ENCODE data around the gene POR. TPM values are rescaled to one million over a fixed set of nuclear protein-coding genes. Genes with fewer than 3 reads are reported as not detected.

POR gene
- total RNA-seq, 1 experiment from 2014 or later: 162 TPM

- Mint-ChIP-seq H3K9me3 (ENCODE audit: unreplicated experiment) (no peaks in the 10 kb centered on the region), H3K27me3 (ENCODE audit: insufficient read depth, unreplicated experiment) (no peaks in the 10 kb centered on the region), H3K4me1 (ENCODE audit: low read depth, unreplicated experiment) (peaks cover 6% of the 10 kb centered on the region), H3K36me3 (ENCODE audit: insufficient read depth, unreplicated experiment) (peaks cover 47% of the 10 kb centered on the region), H3K4me3 (ENCODE audit: unreplicated experiment) (no peak overlapping the region), H3K27ac (ENCODE audit: unreplicated experiment) (no peak overlapping the region)
- Histone ChIP-seq H3K4me3 (ENCODE audit: low read depth, low read length) (no peak overlapping the region), H3K36me3 (ENCODE audit: control insufficient read depth, insufficient read depth, low read length) (peaks cover 8% of the 10 kb centered on the region), H3K27me3 (replicated peaks; ENCODE audit: control insufficient read depth, insufficient read depth, low read length) (no peaks in the 10 kb centered on the region), H3K9me3 (0 out of 2 replicates have a peak, but pooled peaks cover 9% of the 10 kb centered on the region), H3K4me1 (peaks cover 16% of the 10 kb centered on the region)
- POLR2A ChIA-PET: interaction anchor here (0.6 kb wide), 1 partner anchor 44 kb away, joined by 3 read pairs; no protein-coding TSS in a partner anchor
- DNase-seq: peak in 1 of 2 experiments; percentile 47
- BruUV-seq (replicated peaks): no TSS peak
- no peak for TF ChIP-seq CTCF (IDR thresholded peaks at IDR 0.05; ENCODE audit: insufficient read depth in 1 of 2, low read depth in 1 of 2, low read length in 1 of 2, severe bottlenecking in 1 of 2, unreplicated experiment in 1 of 2)
- CTCF ChIA-PET: no interaction called here
- intact Hi-C loops (cut with micrococcal nuclease; ENCODE audit: unreplicated experiment): no loop called here
Measured at GRCh38 chr7:75951506-75951905, 36.6 kb downstream of the POR start.

GRCh38 chr7:75953431-75953830 lies 38.5 kb downstream of the POR start:
- Mint-ChIP-seq H3K36me3 (ENCODE audit: insufficient read depth, unreplicated experiment) (peaks cover 58% of the 10 kb centered on the region), H3K4me1 (ENCODE audit: low read depth, unreplicated experiment) (peaks cover 16% of the 10 kb centered on the region), H3K27me3 (ENCODE audit: insufficient read depth, unreplicated experiment) (no peaks in the 10 kb centered on the region), H3K4me3 (ENCODE audit: unreplicated experiment) (no peak overlapping the region), H3K9me3 (ENCODE audit: unreplicated experiment) (no peaks in the 10 kb centered on the region), H3K27ac (ENCODE audit: unreplicated experiment) (no peak overlapping the region)
- no TSS peak for BruUV-seq (replicated peaks)
- Histone ChIP-seq H3K27me3 (replicated peaks; ENCODE audit: control insufficient read depth, insufficient read depth, low read length) (no peaks in the 10 kb centered on the region), H3K9me3 (0 out of 2 replicates have a peak, but pooled peaks cover 9% of the 10 kb centered on the region), H3K36me3 (ENCODE audit: control insufficient read depth, insufficient read depth, low read length) (peaks cover 9% of the 10 kb centered on the region), H3K4me3 (ENCODE audit: low read depth, low read length) (no peak overlapping the region), H3K4me1 (peaks cover 35% of the 10 kb centered on the region)
- intact Hi-C loops (cut with micrococcal nuclease; ENCODE audit: unreplicated experiment): no loop called here
- no peak for DNase-seq
- TF ChIP-seq CTCF (IDR thresholded peaks at IDR 0.05; ENCODE audit: insufficient read depth in 1 of 2, low read depth in 1 of 2, low read length in 1 of 2, severe bottlenecking in 1 of 2, unreplicated experiment in 1 of 2): no peak
- ChIA-PET POLR2A (no interaction called here), CTCF (no interaction called here)

- no peak for TF ChIP-seq CTCF (IDR thresholded peaks at IDR 0.05; ENCODE audit: insufficient read depth in 1 of 2, low read depth in 1 of 2, low read length in 1 of 2, severe bottlenecking in 1 of 2, unreplicated experiment in 1 of 2)
- Mint-ChIP-seq H3K4me3 (ENCODE audit: unreplicated experiment) (no peak overlapping the region), H3K36me3 (ENCODE audit: insufficient read depth, unreplicated experiment) (peaks cover 59% of the 10 kb centered on the region), H3K9me3 (ENCODE audit: unreplicated experiment) (no peaks in the 10 kb centered on the region), H3K4me1 (ENCODE audit: low read depth, unreplicated experiment) (peaks cover 14% of the 10 kb centered on the region), H3K27me3 (ENCODE audit: insufficient read depth, unreplicated experiment) (no peaks in the 10 kb centered on the region), H3K27ac (ENCODE audit: unreplicated experiment) (no peak overlapping the region)
- CTCF ChIA-PET: interaction anchor here (0.6 kb wide), 1 partner anchor 13 kb away, joined by 5 read pairs; no protein-coding TSS in a partner anchor
- no peak overlapping the region for H3K4me3 ChIP-seq (ENCODE audit: low read depth, low read length)
- BruUV-seq (replicated peaks): no TSS peak
- no peak for DNase-seq
- peaks cover 10% of the 10 kb centered on the region for H3K36me3 ChIP-seq (ENCODE audit: control insufficient read depth, insufficient read depth, low read length)
- peaks cover 40% of the 10 kb centered on the region for H3K4me1 ChIP-seq
- POLR2A ChIA-PET: interaction anchor here (0.7 kb wide), 1 partner anchor 213 kb away, joined by 5 read pairs; no protein-coding TSS in a partner anchor
- H3K27me3 ChIP-seq (replicated peaks; ENCODE audit: control insufficient read depth, insufficient read depth, low read length): no peaks in the 10 kb centered on the region
- H3K9me3 ChIP-seq: 0 out of 2 replicates have a peak, but pooled peaks cover 9% of the 10 kb centered on the region
- intact Hi-C loops (cut with micrococcal nuclease; ENCODE audit: unreplicated experiment): no loop called here
Measured at GRCh38 chr7:75953931-75954330, 39.0 kb downstream of the POR start.

All from Caco-2 (cell line).